PFSK-1 (cell line): Measurements from ENCODE around the gene PADI4.

Experiments used
- FOXP2 ChIP-seq: optimal IDR thresholded peaks from 2 replicates; pipeline ENCODE3; 2011; ENCODE audit warnings: borderline replicate concordance, control low read depth, inconsistent platforms; ENCODE audit not compliant: insufficient read depth; ENCODE audit errors: extremely low read length, extremely low read depth
- POLR2AphosphoS5 ChIP-seq: IDR thresholded peaks from 2 replicates; pipeline ENCODE4 v1.6.1; 2012; ENCODE audit warnings: low read depth, mild to moderate bottlenecking, control low read depth, low read length, moderate library complexity
- REST ChIP-seq, 2 experiments: IDR thresholded peaks; 2 replicates each; pipeline versions ENCODE4 v1.6.1 to v1.8.0; 2011 to 2012; ENCODE audit warnings: low read depth in 2 of 2, low read length in 2 of 2, control low read depth in 1 of 2, inconsistent platforms in 1 of 2, mild to moderate bottlenecking in 1 of 2, moderate library complexity in 1 of 2; ENCODE audit not compliant: insufficient read depth in 1 of 2
- SIN3A ChIP-seq: IDR thresholded peaks from 2 replicates; pipeline ENCODE4 v1.6.1; 2012; ENCODE audit warnings: mild to moderate bottlenecking, low read length, moderate library complexity, borderline replicate concordance; ENCODE audit not compliant: insufficient read depth
- TAF1 ChIP-seq: IDR thresholded peaks from 2 replicates; pipeline ENCODE4 v1.6.1; 2012; ENCODE audit warnings: low read length, control low read depth, borderline replicate concordance; ENCODE audit not compliant: insufficient read depth

PADI4 gene

DNA sequence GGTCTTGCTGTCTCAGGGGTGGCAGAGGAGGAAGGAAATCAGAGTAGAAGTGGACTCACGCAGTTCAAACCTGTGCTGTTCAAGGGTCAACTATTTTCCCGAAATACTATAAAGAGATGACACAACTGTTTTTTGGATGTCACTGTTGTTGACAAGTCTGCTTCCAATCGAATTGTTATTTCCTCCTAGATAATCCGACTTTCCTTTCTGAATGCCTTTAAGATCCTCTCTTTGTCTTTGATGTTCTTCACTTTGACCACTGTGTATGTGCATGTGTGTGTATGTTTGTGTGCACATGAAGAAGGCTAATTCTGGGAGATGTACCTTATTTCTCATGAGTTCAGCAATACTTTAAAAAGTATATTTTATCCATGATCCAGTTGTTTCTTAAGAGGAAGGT is 21.6 kb downstream of the PADI4 start:
- TF ChIP-seq TAF1 (no peak), REST (IDR thresholded peaks at IDR 0.05; ENCODE audit: insufficient read depth in 1 of 2, low read depth in 2 of 2, low read length in 2 of 2) (no peak), SIN3A (no peak), FOXP2 (no peak), POLR2AphosphoS5 (no peak)

DNA sequence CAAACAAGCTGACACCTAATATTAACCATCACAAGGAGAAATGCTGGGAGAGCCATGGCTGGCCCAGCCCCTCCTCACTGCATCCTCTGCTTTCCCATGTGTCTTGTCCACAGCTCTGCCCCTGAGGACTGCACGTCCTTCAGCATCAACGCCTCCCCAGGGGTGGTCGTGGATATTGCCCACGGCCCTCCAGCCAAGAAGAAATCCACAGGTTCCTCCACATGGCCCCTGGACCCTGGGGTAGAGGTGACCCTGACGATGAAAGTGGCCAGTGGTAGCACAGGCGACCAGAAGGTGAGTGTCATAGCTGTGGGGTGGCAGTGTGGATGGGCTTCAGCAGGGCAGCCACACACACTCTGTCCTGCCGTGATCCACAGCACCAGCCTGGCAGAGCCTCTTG is 22.9 kb downstream of the PADI4 start:
- TF ChIP-seq FOXP2 (no peak), REST (IDR thresholded peaks at IDR 0.05; ENCODE audit: insufficient read depth in 1 of 2, low read depth in 2 of 2, low read length in 2 of 2) (no peak), TAF1 (no peak), POLR2AphosphoS5 (no peak), SIN3A (no peak)

GRCh38 chr1:17333081-17333480 is 25.1 kb downstream of the PADI4 start:
- TF ChIP-seq POLR2AphosphoS5 (no peak), FOXP2 (no peak), TAF1 (no peak)

DNA sequence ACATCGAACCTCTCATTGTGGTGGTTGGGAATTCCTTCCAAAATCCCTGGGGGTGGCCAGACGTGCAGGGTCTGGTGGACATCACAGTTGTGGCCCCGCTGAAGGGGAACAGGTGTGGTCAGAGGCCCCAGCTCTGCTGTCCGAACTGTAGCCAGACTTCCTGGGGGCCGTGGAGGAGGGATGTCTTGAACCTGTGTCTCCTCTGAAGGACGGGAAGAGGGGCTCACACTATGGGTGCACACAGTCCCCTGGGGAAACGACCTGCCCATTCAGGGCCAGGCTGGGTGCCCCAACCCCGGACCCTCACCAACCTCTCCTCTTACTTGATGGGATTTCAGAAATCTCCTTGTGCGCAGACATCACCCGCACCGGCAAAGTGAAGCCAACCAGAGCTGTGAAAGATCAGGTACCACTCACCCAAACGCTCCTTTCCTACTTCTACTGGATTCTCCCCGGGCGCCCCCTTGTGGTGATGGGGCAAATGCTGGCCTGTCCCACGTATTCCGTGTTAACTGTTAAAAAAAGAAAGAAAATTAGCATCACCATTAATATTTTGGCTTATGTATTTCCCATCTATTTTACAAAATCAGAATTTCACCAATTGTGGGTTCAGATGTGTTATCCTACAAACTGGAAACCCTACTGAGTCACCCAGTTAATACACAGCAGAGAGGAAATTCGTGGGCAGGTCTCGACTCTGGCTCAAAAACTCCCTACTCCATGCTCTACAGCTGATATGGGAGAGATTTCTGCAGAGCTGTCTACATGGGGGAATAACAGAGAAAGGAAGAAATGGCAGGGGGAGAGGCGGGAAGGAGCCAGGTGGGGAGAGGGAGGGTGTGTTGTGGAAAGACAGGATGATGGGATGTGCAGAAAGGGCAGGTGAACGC is 28.1 kb downstream of the PADI4 start:
- no peak for TF ChIP-seq TAF1
- no peak for TF ChIP-seq POLR2AphosphoS5
- no peak for TF ChIP-seq FOXP2
- no peak for TF ChIP-seq REST (IDR thresholded peaks at IDR 0.05; ENCODE audit: insufficient read depth in 1 of 2, low read depth in 2 of 2, low read length in 2 of 2)
- no peak for TF ChIP-seq SIN3A

GRCh38 chr1:17338706-17339493 is 30.9 kb downstream of the PADI4 start:
- TF ChIP-seq REST (IDR thresholded peaks at IDR 0.05; ENCODE audit: insufficient read depth in 1 of 2, low read depth in 2 of 2, low read length in 2 of 2) (no peak), TAF1 (no peak), FOXP2 (no peak)
